HepG2 (cell line): ENCODE results near the gene GALNT12. TPM values are rescaled to one million over a fixed set of nuclear protein-coding genes. Genes with fewer than 3 reads are reported as not detected.

Source experiments
- ATAC-seq: fragments of 200-7000 bp; cut with Tn5 transposase; 3 replicates; pipeline ENCODE4 v1.9.1; 2020; ENCODE audit warnings: mild to moderate bottlenecking, moderate library complexity
- BruUV-seq: library from RNA; stranded (reverse); fragments of 400-500 nt; replicated peaks from 2 replicates; lab custom pipeline; 2021; lab: Mats Ljungman, UMichigan
- CTCF ChIA-PET: fragments of 300-600 bp; formaldehyde crosslinking; extraction: SDS; loops from one replicate; lab custom pipeline; 2021; ENCODE audit warnings: low total read pairs, inconsistent platforms, low intra/inter-chr PET ratio; lab: Yijun Ruan, JAX
- POLR2A ChIA-PET: fragments of 350-600 bp; sonication (Branson Sonifier 250); formaldehyde crosslinking; loops from one replicate; lab custom pipeline; 2020; ENCODE audit warnings: antibody characterized with exemption, inconsistent platforms; lab: Yijun Ruan, JAX
- DNase-seq: peaks from one replicate; pipeline ENCODE4 v3.0.0-alpha.2; 2015; ENCODE audit warnings: low spot score
- FAIRE-seq: peaks from 3 replicates; lab custom pipeline; 2011; peaks lifted over from hg19 to GRCh38; lab: Jason Lieb, UNC
- H2AFZ ChIP-seq: one replicate; pipeline ENCODE4 v1.6.1; 2011; ENCODE audit warnings: low read length, inconsistent platforms
- H3K27ac ChIP-seq: fragments of 300-600 bp; 3 replicates; pipeline ENCODE4 v1.8.0; 2011; ENCODE audit warnings: mixed run types, mild to moderate bottlenecking, mixed read lengths, low read length, inconsistent platforms; ENCODE audit not compliant: insufficient read depth; ENCODE audit errors: extremely low read length
- H3K27me3 ChIP-seq, 2 experiments: fragments of 200-600 bp in 1 of 2; 2 replicates in 1 of 2; 3 replicates in 1 of 2; pipeline versions ENCODE4 v1.6.0 to v1.8.0; 2011; ENCODE audit warnings: low read length in 2 of 2, mild to moderate bottlenecking in 2 of 2, moderate library complexity in 2 of 2, inconsistent platforms in 1 of 2; ENCODE audit not compliant: insufficient read depth in 2 of 2, control insufficient read depth in 1 of 2
- H3K36me3 ChIP-seq, 2 experiments: fragments of 200-600 bp in 1 of 2; replicated peaks in 1 of 2; 2 replicates in 1 of 2; 3 replicates in 1 of 2; pipeline versions ENCODE4 v1.5.1 to v1.8.0; 2011; ENCODE audit warnings: low read length in 2 of 2, inconsistent platforms in 1 of 2; ENCODE audit not compliant: insufficient read depth in 2 of 2, control insufficient read depth in 1 of 2
- H3K4me1 ChIP-seq: 2 replicates; pipeline ENCODE4 v1.5.1; 2012; ENCODE audit warnings: low read length, inconsistent platforms; ENCODE audit not compliant: insufficient read depth
- H3K4me2 ChIP-seq: 2 replicates; pipeline ENCODE4 v1.6.0; 2011; ENCODE audit warnings: low read depth, low read length, inconsistent platforms
- H3K4me3 ChIP-seq, 3 experiments: fragments of 200-600 bp in 1 of 3; sonication (generic), shearing (Covaris generic) in 1 of 3; replicated peaks in 1 of 3; 2 replicates each; pipeline ENCODE4 v1.5.1; 2011 to 2016; ENCODE audit warnings: low read length in 3 of 3, inconsistent platforms in 2 of 3, low read depth in 2 of 3, mild to moderate bottlenecking in 2 of 3, control low read depth in 1 of 3, mixed read lengths in 1 of 3; ENCODE audit not compliant: insufficient read depth in 1 of 3
- H3K79me2 ChIP-seq: one replicate; pipeline ENCODE4 v1.6.1; 2011; ENCODE audit warnings: low read length, inconsistent platforms; ENCODE audit not compliant: insufficient read depth
- H3K9ac ChIP-seq: 2 replicates; pipeline ENCODE4 v1.6.0; 2011; ENCODE audit warnings: mild to moderate bottlenecking, low read depth, low read length, inconsistent platforms; ENCODE audit not compliant: insufficient read depth
- H3K9me3 ChIP-seq: 2 replicates; pipeline ENCODE4 v1.5.1; 2012; ENCODE audit warnings: mild to moderate bottlenecking, low read length
- H4K20me1 ChIP-seq: 2 replicates; pipeline ENCODE4 v1.6.0; 2011; ENCODE audit warnings: inconsistent platforms, mild to moderate bottlenecking, low read length, moderate library complexity; ENCODE audit not compliant: insufficient read depth
- CBX2 ChIP-seq, 2 experiments: fragments of 200-600 bp in 1 of 2; sonication (generic); formaldehyde crosslinking in 1 of 2; IDR thresholded peaks; 2 replicates each; pipeline versions ENCODE4 v1.7.0 to v1.8.1; 2018 to 2022; ENCODE audit warnings: low read depth in 2 of 2, low read length in 1 of 2, mild to moderate bottlenecking in 1 of 2, missing genetic modification reagents in 1 of 2
- ETV6 ChIP-seq: sonication (generic); formaldehyde crosslinking; conservative IDR thresholded peaks from 2 replicates; pipeline ENCODE4 v1.4.0; 2020; ENCODE audit warnings: missing genetic modification reagents
- GATA4 ChIP-seq: sonication (generic); IDR thresholded peaks from 2 replicates; pipeline ENCODE4 v1.6.1; 2016; ENCODE audit warnings: antibody characterized with exemption, low read depth, borderline replicate concordance
- HDAC1 ChIP-seq: sonication (generic); formaldehyde crosslinking; IDR thresholded peaks from 2 replicates; pipeline ENCODE4 v1.5.1; 2020; ENCODE audit warnings: mild to moderate bottlenecking, missing genetic modification reagents
- KMT2A ChIP-seq: sonication (generic); formaldehyde crosslinking; IDR thresholded peaks from 2 replicates; pipeline ENCODE4 v1.4.0; 2020; ENCODE audit warnings: missing genetic modification reagents
- MNT ChIP-seq: fragments of 450-650 bp; IDR thresholded peaks from 2 replicates; pipeline ENCODE4 v1.6.1; 2016
- MTERF4 ChIP-seq: sonication (generic); formaldehyde crosslinking; IDR thresholded peaks from 2 replicates; pipeline ENCODE4 v1.8.0; 2023; ENCODE audit warnings: mild to moderate bottlenecking, missing genetic modification reagents
- PLRG1 ChIP-seq: fragments of 450-650 bp; conservative IDR thresholded peaks from 2 replicates; pipeline ENCODE4 v1.6.1; 2016
- RFXAP ChIP-seq: sonication (generic); formaldehyde crosslinking; IDR thresholded peaks from 2 replicates; pipeline ENCODE4 v1.4.0; 2020; ENCODE audit warnings: missing genetic modification reagents, borderline replicate concordance
- RORA ChIP-seq: sonication (generic); formaldehyde crosslinking; IDR thresholded peaks from 2 replicates; pipeline ENCODE4 v1.5.0; 2020; ENCODE audit warnings: mild to moderate bottlenecking, missing genetic modification reagents, moderate library complexity
- SETDB1 ChIP-seq: sonication (generic); formaldehyde crosslinking; IDR thresholded peaks from 2 replicates; pipeline ENCODE4 v1.5.1; 2020; ENCODE audit warnings: missing genetic modification reagents, mild to moderate bottlenecking, borderline replicate concordance
- TBL1XR1 ChIP-seq: fragments of 150-350 bp; IDR thresholded peaks from 2 replicates; pipeline ENCODE4 v1.6.1; 2014; ENCODE audit warnings: borderline replicate concordance, low read length; ENCODE audit not compliant: partially characterized antibody
- TEAD3 ChIP-seq: optimal IDR thresholded peaks from 2 replicates; pipeline ENCODE3; 2016; ENCODE audit warnings: borderline replicate concordance
- ZBTB2 ChIP-seq: sonication (generic); formaldehyde crosslinking; IDR thresholded peaks from 2 replicates; pipeline ENCODE4 v1.8.0; 2022; ENCODE audit warnings: low read depth, missing genetic modification reagents
- ZC3H13 ChIP-seq: sonication (generic); formaldehyde crosslinking; IDR thresholded peaks from 2 replicates; pipeline ENCODE4 v1.8.1; 2023; ENCODE audit warnings: mild to moderate bottlenecking, missing genetic modification reagents, moderate library complexity
- ZNF10 ChIP-seq: sonication (generic); formaldehyde crosslinking; IDR thresholded peaks from 2 replicates; pipeline ENCODE4 v1.4.0; 2020; ENCODE audit warnings: mild to moderate bottlenecking, low read depth, missing genetic modification reagents, borderline replicate concordance
- WGBS: methylation state at CpG from one replicate; pipeline ENCODE4 v1.1.6; 2017; ENCODE audit warnings: low lambda C conversion rate; 5-methylcytosine and 5-hydroxymethylcytosine counted together
- in situ Hi-C: cut with HindIII; loops from 2 replicates; pipeline ENCODE4 v1.10.0; 2017; ENCODE audit warnings: low pct_unique_long_range_greater_than_20kb; ENCODE audit not compliant: extremely low pct_ligation_motif_present
- intact Hi-C: fragments of 100-400 bp; cut with micrococcal nuclease; formaldehyde crosslinking; loops from one replicate; pipeline ENCODE4 v1.10.0; 2022; ENCODE audit not compliant: unreplicated experiment
- polyA plus RNA-seq, 8 experiments: library from polyadenylated mRNA; depleted of rRNA in 3 of 8; stranded (reverse) in 7 of 8; unstranded in 1 of 8; fragments of >200 nt; fragmentation: Illumina TruSeq in 4 of 8; extraction: Trizol in 4 of 8; gene quantifications; 2 replicates each; pipeline versions ENCODE4 v1.2.1 to v1.2.3, GENCODE V29; 2011 to 2016; ENCODE audit warnings: low read depth in 4 of 8, missing spikeins in 1 of 8, mixed read lengths in 1 of 8; ENCODE audit not compliant: insufficient read depth in 1 of 8
- total RNA-seq, 5 experiments: library from RNA; depleted of rRNA; stranded (reverse); fragments of >200 nt; fragmentation: Illumina TruSeq; extraction: Trizol; gene quantifications; 2 replicates each; pipeline ENCODE4 v1.2.3, GENCODE V29; 2016; ENCODE audit warnings: low read depth in 1 of 5
- TF ChIP-seq, protein P1 (sequence below): sonication (generic); formaldehyde crosslinking; IDR thresholded peaks from 2 replicates; pipeline ENCODE4 v1.4.0; 2020; ENCODE audit warnings: mild to moderate bottlenecking, missing genetic modification reagents

Gene GALNT12
- total and polyA plus RNA-seq, 2 of the 13 experiments (the other 11 are each of a cell fraction or from before 2014, with no cell fraction given): 0.07 TPM; not detected in 1

GRCh38 chr9:98830554-98830953, 23.1 kb downstream of the GALNT12 start:
- no peak overlapping the region for H2AFZ ChIP-seq
- H3K79me2 ChIP-seq: no peaks in the 10 kb centered on the region
- WGBS: 41% methylated on average over 5 of the region's 5 CpGs
- in situ Hi-C loops (no loop called here), intact Hi-C loops (no loop called here)
- no peak overlapping the region for H3K27ac ChIP-seq
- no peak overlapping the region for H3K4me2 ChIP-seq
- BruUV-seq: no TSS peak
- no peak overlapping the region for H3K9ac ChIP-seq
- H4K20me1 ChIP-seq: no peaks in the 10 kb centered on the region
- peaks cover 0 to 18% of the 10 kb centered on the region in 2 experiments; a peak in 3 of 5 replicates for H3K27me3 ChIP-seq
- POLR2A ChIA-PET: no interaction called here
- FAIRE-seq (no peak), DNase-seq (no peak), ATAC-seq (no peak)
- H3K4me1 ChIP-seq: no peaks in the 10 kb centered on the region
- no peaks in the 10 kb centered on the region for H3K36me3 ChIP-seq
- CTCF ChIA-PET: no interaction called here
- H3K4me3 ChIP-seq: no peak overlapping the region
- TF ChIP-seq ZC3H13: no peak
- no peak for TF ChIP-seq HDAC1 (CRISPR knock-in tag)
- no peak for TF ChIP-seq TBL1XR1
- no peak for TF ChIP-seq RFXAP (CRISPR knock-in tag)
- no peak for TF ChIP-seq TEAD3 (CRISPR knock-in tag)
- no peak for TF ChIP-seq GATA4
- TF ChIP-seq RORA (CRISPR knock-in tag): no peak
- no peak for TF ChIP-seq MNT
- no peak for TF ChIP-seq KMT2A (CRISPR knock-in tag)
- TF ChIP-seq CBX2 (IDR thresholded peaks at IDR 0.05; ENCODE audit: low read depth, low read length): no peak
- TF ChIP-seq CBX2 (CRISPR knock-in tag; IDR thresholded peaks at IDR 0.05; ENCODE audit: low read depth): no peak
- TF ChIP-seq ZNF10 (CRISPR knock-in tag): no peak
- TF ChIP-seq, protein P1, sequence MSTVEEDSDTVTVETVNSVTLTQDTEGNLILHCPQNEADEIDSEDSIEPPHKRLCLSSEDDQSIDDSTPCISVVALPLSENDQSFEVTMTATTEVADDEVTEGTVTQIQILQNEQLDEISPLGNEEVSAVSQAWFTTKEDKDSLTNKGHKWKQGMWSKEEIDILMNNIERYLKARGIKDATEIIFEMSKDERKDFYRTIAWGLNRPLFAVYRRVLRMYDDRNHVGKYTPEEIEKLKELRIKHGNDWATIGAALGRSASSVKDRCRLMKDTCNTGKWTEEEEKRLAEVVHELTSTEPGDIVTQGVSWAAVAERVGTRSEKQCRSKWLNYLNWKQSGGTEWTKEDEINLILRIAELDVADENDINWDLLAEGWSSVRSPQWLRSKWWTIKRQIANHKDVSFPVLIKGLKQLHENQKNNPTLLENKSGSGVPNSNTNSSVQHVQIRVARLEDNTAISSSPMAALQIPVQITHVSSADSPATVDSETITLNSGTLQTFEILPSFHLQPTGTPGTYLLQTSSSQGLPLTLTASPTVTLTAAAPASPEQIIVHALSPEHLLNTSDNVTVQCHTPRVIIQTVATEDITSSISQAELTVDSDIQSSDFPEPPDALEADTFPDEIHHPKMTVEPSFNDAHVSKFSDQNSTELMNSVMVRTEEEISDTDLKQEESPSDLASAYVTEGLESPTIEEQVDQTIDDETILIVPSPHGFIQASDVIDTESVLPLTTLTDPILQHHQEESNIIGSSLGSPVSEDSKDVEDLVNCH (CRISPR knock-in tag): no peak
- no peak for TF ChIP-seq PLRG1
- no peak for TF ChIP-seq ETV6
- TF ChIP-seq MTERF4 (CRISPR knock-in tag): no peak
- no peak for TF ChIP-seq SETDB1 (CRISPR knock-in tag)
- no peak for TF ChIP-seq ZBTB2 (CRISPR knock-in tag)
- no peaks in the 10 kb centered on the region for H3K9me3 ChIP-seq
